ENCODE results near the gene SNX32. TPM values are rescaled to one million over a fixed set of nuclear protein-coding genes. Genes with fewer than 3 reads are reported as not detected.

Gene SNX32
- total and polyA plus RNA-seq, 2 of the 13 experiments (the other 11 are each of a cell fraction or from before 2014, with no cell fraction given) = 0.09 to 0.34 TPM

- TF ChIP-seq, protein P1, sequence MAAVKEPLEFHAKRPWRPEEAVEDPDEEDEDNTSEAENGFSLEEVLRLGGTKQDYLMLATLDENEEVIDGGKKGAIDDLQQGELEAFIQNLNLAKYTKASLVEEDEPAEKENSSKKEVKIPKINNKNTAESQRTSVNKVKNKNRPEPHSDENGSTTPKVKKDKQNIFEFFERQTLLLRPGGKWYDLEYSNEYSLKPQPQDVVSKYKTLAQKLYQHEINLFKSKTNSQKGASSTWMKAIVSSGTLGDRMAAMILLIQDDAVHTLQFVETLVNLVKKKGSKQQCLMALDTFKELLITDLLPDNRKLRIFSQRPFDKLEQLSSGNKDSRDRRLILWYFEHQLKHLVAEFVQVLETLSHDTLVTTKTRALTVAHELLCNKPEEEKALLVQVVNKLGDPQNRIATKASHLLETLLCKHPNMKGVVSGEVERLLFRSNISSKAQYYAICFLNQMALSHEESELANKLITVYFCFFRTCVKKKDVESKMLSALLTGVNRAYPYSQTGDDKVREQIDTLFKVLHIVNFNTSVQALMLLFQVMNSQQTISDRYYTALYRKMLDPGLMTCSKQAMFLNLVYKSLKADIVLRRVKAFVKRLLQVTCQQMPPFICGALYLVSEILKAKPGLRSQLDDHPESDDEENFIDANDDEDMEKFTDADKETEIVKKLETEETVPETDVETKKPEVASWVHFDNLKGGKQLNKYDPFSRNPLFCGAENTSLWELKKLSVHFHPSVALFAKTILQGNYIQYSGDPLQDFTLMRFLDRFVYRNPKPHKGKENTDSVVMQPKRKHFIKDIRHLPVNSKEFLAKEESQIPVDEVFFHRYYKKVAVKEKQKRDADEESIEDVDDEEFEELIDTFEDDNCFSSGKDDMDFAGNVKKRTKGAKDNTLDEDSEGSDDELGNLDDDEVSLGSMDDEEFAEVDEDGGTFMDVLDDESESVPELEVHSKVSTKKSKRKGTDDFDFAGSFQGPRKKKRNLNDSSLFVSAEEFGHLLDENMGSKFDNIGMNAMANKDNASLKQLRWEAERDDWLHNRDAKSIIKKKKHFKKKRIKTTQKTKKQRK (IDR thresholded peaks at IDR 0.05; ENCODE audit: low read length) = no peak
- no peak for TF ChIP-seq RFX5 (IDR thresholded peaks at IDR 0.05; ENCODE audit: low read depth, low read length)
- TF ChIP-seq MBNL3 (CRISPR knock-in tag; conservative IDR thresholded peaks at IDR 0.05) = no peak
- no peak for TF ChIP-seq SKI (IDR thresholded peaks at IDR 0.05; ENCODE audit: partially characterized antibody)
- no peak for TF ChIP-seq DBP (CRISPR knock-in tag; IDR thresholded peaks at IDR 0.05; ENCODE audit: not compliant biosample characterization)
- TF ChIP-seq SP1 (IDR thresholded peaks at IDR 0.05) = no peak
- peak; percentile 35; the same call in 1 of the 2 replicates for TF ChIP-seq SP1 (CRISPR knock-in tag; IDR thresholded peaks at IDR 0.05)
- TF ChIP-seq KAT7 (CRISPR knock-in tag; IDR thresholded peaks at IDR 0.05; ENCODE audit: borderline replicate concordance) = peak; percentile 46; the same call in 1 of the 2 replicates
- no peak for TF ChIP-seq HOXD1 (CRISPR knock-in tag; IDR thresholded peaks at IDR 0.05)
- no peak for TF ChIP-seq ZNF138 (CRISPR knock-in tag; IDR thresholded peaks at IDR 0.05; ENCODE audit: low read depth)
- TF ChIP-seq POLR2G (IDR thresholded peaks at IDR 0.05; ENCODE audit: low read depth, low read length) = peak; percentile 92
- TF ChIP-seq NCOR1 (IDR thresholded peaks at IDR 0.05; ENCODE audit: borderline replicate concordance, low read length) = no peak
- TF ChIP-seq ELF4 (CRISPR knock-in tag; IDR thresholded peaks at IDR 0.05; ENCODE audit: borderline replicate concordance) = 0 out of 2 replicates have a peak, but pooled peaks have one; percentile 36
- TF ChIP-seq ZNF235 (CRISPR knock-in tag; IDR thresholded peaks at IDR 0.05; ENCODE audit: borderline replicate concordance) = no peak
- TF ChIP-seq ZBTB21 (CRISPR knock-in tag; IDR thresholded peaks at IDR 0.05) = peak; percentile 62; the same call in 1 of the 2 replicates
- TF ChIP-seq ZFP36L2 (CRISPR knock-in tag; IDR thresholded peaks at IDR 0.05) = no peak
- no peak for TF ChIP-seq ATRX (CRISPR knock-in tag; IDR thresholded peaks at IDR 0.05; ENCODE audit: borderline replicate concordance)
- TF ChIP-seq NFYB (CRISPR knock-in tag; IDR thresholded peaks at IDR 0.05) = peak; percentile 49; the same call in 1 of the 2 replicates
- TF ChIP-seq TMF1 (CRISPR knock-in tag; IDR thresholded peaks at IDR 0.05; ENCODE audit: low read depth) = peak; percentile 30; the same call in 1 of the 2 replicates
- TF ChIP-seq NFE2 (CRISPR knock-in tag; IDR thresholded peaks at IDR 0.05) = no peak
- TF ChIP-seq, protein P2, sequence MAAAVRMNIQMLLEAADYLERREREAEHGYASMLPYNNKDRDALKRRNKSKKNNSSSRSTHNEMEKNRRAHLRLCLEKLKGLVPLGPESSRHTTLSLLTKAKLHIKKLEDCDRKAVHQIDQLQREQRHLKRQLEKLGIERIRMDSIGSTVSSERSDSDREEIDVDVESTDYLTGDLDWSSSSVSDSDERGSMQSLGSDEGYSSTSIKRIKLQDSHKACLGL (CRISPR knock-in tag; IDR thresholded peaks at IDR 0.05) = no peak; the same call in 1 of the 2 replicates
- no peak for TF ChIP-seq ZNF720 (CRISPR knock-in tag; IDR thresholded peaks at IDR 0.05)
- peak; percentile 30 for TF ChIP-seq ZNF781 (CRISPR knock-in tag; IDR thresholded peaks at IDR 0.05; ENCODE audit: borderline replicate concordance, not compliant biosample characterization)
- no peak for TF ChIP-seq FOSL1 (CRISPR knock-in tag; IDR thresholded peaks at IDR 0.05; ENCODE audit: borderline replicate concordance)
Observed at GRCh38 chr11:65888163-65888814, 54.5 kb downstream of the SNX32 start, which contains the start of gene FIBP (continued).
